DOHH2 (cell line): ENCODE data around the gene TSHZ2.
A peak's percentile ranks its signal among the peaks of the same experiment; 100 is the strongest.

ENCODE experiments used
- H3F3A ChIP-seq: fragments of 200-600 bp; sonication (generic), shearing (Covaris generic); 2 replicates; pipeline ENCODE4 v1.6.0; 2016; ENCODE audit warnings: antibody characterized with exemption, mild to moderate bottlenecking; ENCODE audit not compliant: control insufficient read depth, insufficient read depth
- H3K27ac ChIP-seq: fragments of 200-600 bp; sonication (generic); 2 replicates; pipeline ENCODE4 v1.5.1; 2014; ENCODE audit warnings: low read depth, mild to moderate bottlenecking, low read length, moderate library complexity
- H3K27me3 ChIP-seq: fragments of 200-600 bp; sonication (generic); 2 replicates; pipeline ENCODE4 v1.6.1; 2014; ENCODE audit warnings: mild to moderate bottlenecking, low read length, mixed read lengths; ENCODE audit not compliant: control insufficient read depth
- H3K36me3 ChIP-seq: fragments of 200-600 bp; sonication (generic); 2 replicates; pipeline ENCODE4 v1.6.1; 2014; ENCODE audit warnings: mild to moderate bottlenecking, low read length, moderate library complexity, mixed read lengths; ENCODE audit not compliant: control insufficient read depth
- H3K4me1 ChIP-seq: fragments of 200-600 bp; sonication (generic); 2 replicates; pipeline ENCODE4 v1.6.1; 2014; ENCODE audit warnings: mild to moderate bottlenecking, low read length, mixed read lengths; ENCODE audit not compliant: control insufficient read depth
- H3K4me2 ChIP-seq: fragments of 200-600 bp; sonication (generic); 2 replicates; pipeline ENCODE4 v1.6.0; 2014; ENCODE audit warnings: mild to moderate bottlenecking, low read length, moderate library complexity
- H3K4me3 ChIP-seq: fragments of 200-600 bp; sonication (generic); 2 replicates; pipeline ENCODE4 v1.5.1; 2014; ENCODE audit warnings: mild to moderate bottlenecking, low read length, mixed read lengths
- H3K79me2 ChIP-seq: fragments of 200-600 bp; sonication (generic); 2 replicates; pipeline ENCODE4 v1.6.1; 2014; ENCODE audit warnings: mild to moderate bottlenecking, low read length, mixed read lengths; ENCODE audit not compliant: control insufficient read depth
- H3K9me2 ChIP-seq: fragments of 200-600 bp; sonication (generic); replicated peaks from 2 replicates; pipeline ENCODE4 v1.6.1; 2014; ENCODE audit warnings: mild to moderate bottlenecking, low read length, mixed read lengths; ENCODE audit not compliant: control insufficient read depth
- H3K9me3 ChIP-seq: fragments of 200-600 bp; sonication (generic); 2 replicates; pipeline ENCODE4 v1.6.1; 2014; ENCODE audit warnings: antibody characterized with exemption, low read length, mixed read lengths; ENCODE audit not compliant: control insufficient read depth, insufficient read depth
- H4K20me1 ChIP-seq: fragments of 200-600 bp; sonication (generic); 2 replicates; pipeline ENCODE4 v1.6.0; 2014; ENCODE audit warnings: low read depth, mild to moderate bottlenecking, antibody characterized with exemption, low read length, moderate library complexity; ENCODE audit not compliant: control insufficient read depth, insufficient read depth
- EZH2phosphoT487 ChIP-seq: fragments of 200-600 bp; sonication (generic); IDR thresholded peaks from 2 replicates; pipeline ENCODE4 v1.6.1; 2017; ENCODE audit warnings: borderline replicate concordance, mild to moderate bottlenecking, antibody characterized with exemption, low read length, moderate library complexity, mixed read lengths
- TF ChIP-seq, protein P1 (sequence below): fragments of 200-600 bp; sonication (generic); IDR thresholded peaks from one replicate; pipeline ENCODE4 v1.5.1; 2014; ENCODE audit warnings: antibody characterized with exemption, mild to moderate bottlenecking, low read depth, low read length; ENCODE audit not compliant: poor library complexity, severe bottlenecking

Gene TSHZ2

GRCh38 chr20:53001498-53002301 lies 29.5 kb downstream of the TSHZ2 start:
- no peak for TF ChIP-seq EZH2phosphoT487
- TF ChIP-seq, protein P1, sequence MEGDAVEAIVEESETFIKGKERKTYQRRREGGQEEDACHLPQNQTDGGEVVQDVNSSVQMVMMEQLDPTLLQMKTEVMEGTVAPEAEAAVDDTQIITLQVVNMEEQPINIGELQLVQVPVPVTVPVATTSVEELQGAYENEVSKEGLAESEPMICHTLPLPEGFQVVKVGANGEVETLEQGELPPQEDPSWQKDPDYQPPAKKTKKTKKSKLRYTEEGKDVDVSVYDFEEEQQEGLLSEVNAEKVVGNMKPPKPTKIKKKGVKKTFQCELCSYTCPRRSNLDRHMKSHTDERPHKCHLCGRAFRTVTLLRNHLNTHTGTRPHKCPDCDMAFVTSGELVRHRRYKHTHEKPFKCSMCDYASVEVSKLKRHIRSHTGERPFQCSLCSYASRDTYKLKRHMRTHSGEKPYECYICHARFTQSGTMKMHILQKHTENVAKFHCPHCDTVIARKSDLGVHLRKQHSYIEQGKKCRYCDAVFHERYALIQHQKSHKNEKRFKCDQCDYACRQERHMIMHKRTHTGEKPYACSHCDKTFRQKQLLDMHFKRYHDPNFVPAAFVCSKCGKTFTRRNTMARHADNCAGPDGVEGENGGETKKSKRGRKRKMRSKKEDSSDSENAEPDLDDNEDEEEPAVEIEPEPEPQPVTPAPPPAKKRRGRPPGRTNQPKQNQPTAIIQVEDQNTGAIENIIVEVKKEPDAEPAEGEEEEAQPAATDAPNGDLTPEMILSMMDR, result no peak
- H3K36me3 ChIP-seq, result peaks cover 7% of the 10 kb centered on the region; the same call in 1 of the 2 replicates
- H3K79me2 ChIP-seq, result no peaks in the 10 kb centered on the region
- H3K4me1 ChIP-seq, result peaks cover 54% of the 10 kb centered on the region
- peak overlapping the region; percentile 70 for H3K4me3 ChIP-seq
- no peaks in the 10 kb centered on the region for H3K9me2 ChIP-seq
- H3K9me3 ChIP-seq, result no peaks in the 10 kb centered on the region
- peaks cover 20% of the 10 kb centered on the region for H3F3A ChIP-seq
- no peaks in the 10 kb centered on the region for H3K27me3 ChIP-seq
- H4K20me1 ChIP-seq, result no peaks in the 10 kb centered on the region
- peak overlapping the region; percentile 84 for H3K4me2 ChIP-seq
- H3K27ac ChIP-seq, result peak overlapping the region; percentile 96

GRCh38 chr20:53002786-53003185 lies 30.6 kb downstream of the TSHZ2 start:
- peaks cover 7% of the 10 kb centered on the region; the same call in 1 of the 2 replicates for H3K36me3 ChIP-seq
- H3K79me2 ChIP-seq, result no peaks in the 10 kb centered on the region
- peak overlapping the region; percentile 84 for H3K4me2 ChIP-seq
- H3K9me2 ChIP-seq, result no peaks in the 10 kb centered on the region
- TF ChIP-seq EZH2phosphoT487, result no peak
- TF ChIP-seq, protein P1, result no peak
- H3K4me3 ChIP-seq, result peak overlapping the region; percentile 70
- peaks cover 54% of the 10 kb centered on the region for H3K4me1 ChIP-seq
- H4K20me1 ChIP-seq, result no peaks in the 10 kb centered on the region
- no peaks in the 10 kb centered on the region for H3K27me3 ChIP-seq
- peaks cover 20% of the 10 kb centered on the region for H3F3A ChIP-seq
- H3K27ac ChIP-seq, result peak overlapping the region; percentile 96
- no peaks in the 10 kb centered on the region for H3K9me3 ChIP-seq

- no peaks in the 10 kb centered on the region for H3K9me3 ChIP-seq
These were observed 31.4 kb downstream of the TSHZ2 start for GRCh38 chr20:53003420-53004154.

More at GRCh38 chr20:53003420-53004154, 31.4 kb downstream of the TSHZ2 start:
- no peaks in the 10 kb centered on the region for H4K20me1 ChIP-seq
- H3K9me2 ChIP-seq, result no peaks in the 10 kb centered on the region
- peaks cover 54% of the 10 kb centered on the region for H3K4me1 ChIP-seq
- no peaks in the 10 kb centered on the region for H3K27me3 ChIP-seq
- peak overlapping the region; percentile 84 for H3K4me2 ChIP-seq
- no peaks in the 10 kb centered on the region for H3K79me2 ChIP-seq
- H3K4me3 ChIP-seq, result peak overlapping the region; percentile 70
- peaks cover 7% of the 10 kb centered on the region; the same call in 1 of the 2 replicates for H3K36me3 ChIP-seq
- no peak for TF ChIP-seq EZH2phosphoT487
- TF ChIP-seq, protein P1, result no peak
- peaks cover 20% of the 10 kb centered on the region for H3F3A ChIP-seq
- H3K27ac ChIP-seq, result peak overlapping the region; percentile 96
